Ishikawa (cell line): ENCODE measurements around the gene SLC12A3.

Experiments used
- CEBPB ChIP-seq: IDR thresholded peaks from 2 replicates; pipeline ENCODE4 v1.6.1; 2012
- CREB1 ChIP-seq: IDR thresholded peaks from 2 replicates; pipeline ENCODE4 v1.6.1; 2012; ENCODE audit warnings: low read depth
- EGR1 ChIP-seq: IDR thresholded peaks from 2 replicates; pipeline ENCODE4 v1.6.1; 2012
- EP300 ChIP-seq: IDR thresholded peaks from 2 replicates; pipeline ENCODE4 v1.6.1; 2012; ENCODE audit warnings: borderline replicate concordance
- FOXM1 ChIP-seq: IDR thresholded peaks from 2 replicates; pipeline ENCODE4 v1.6.1; 2012; ENCODE audit warnings: low read depth, borderline replicate concordance
- MAX ChIP-seq: IDR thresholded peaks from 2 replicates; pipeline ENCODE4 v1.6.1; 2012
- NFIC ChIP-seq: IDR thresholded peaks from 2 replicates; pipeline ENCODE4 v1.6.1; 2012
- RAD21 ChIP-seq: IDR thresholded peaks from 2 replicates; pipeline ENCODE4 v1.6.1; 2012; ENCODE audit warnings: low read depth
- REST ChIP-seq: IDR thresholded peaks from 2 replicates; pipeline ENCODE4 v1.6.1; 2012; ENCODE audit warnings: low read depth, mild to moderate bottlenecking
- TAF1 ChIP-seq: IDR thresholded peaks from 2 replicates; pipeline ENCODE4 v1.6.1; 2012; ENCODE audit warnings: low read depth, mild to moderate bottlenecking
- TCF12 ChIP-seq: IDR thresholded peaks from 2 replicates; pipeline ENCODE4 v1.6.1; 2012; ENCODE audit warnings: low read depth
- TEAD4 ChIP-seq: IDR thresholded peaks from 2 replicates; pipeline ENCODE4 v1.6.1; 2012
- USF1 ChIP-seq: IDR thresholded peaks from 2 replicates; pipeline ENCODE4 v1.6.1; 2012
- YY1 ChIP-seq: IDR thresholded peaks from 2 replicates; pipeline ENCODE4 v1.6.1; 2012; ENCODE audit warnings: low read depth
- ZBTB7A ChIP-seq: IDR thresholded peaks from 2 replicates; pipeline ENCODE4 v1.6.1; 2012; ENCODE audit warnings: low read depth

The SLC12A3 gene

GRCh38 chr16:56895813-56896212 lies 30.8 kb downstream of the SLC12A3 start:
- no peak for TF ChIP-seq FOXM1
- TF ChIP-seq REST = no peak
- no peak for TF ChIP-seq RAD21
- TF ChIP-seq TCF12 = no peak
- TF ChIP-seq EGR1 = no peak
- no peak for TF ChIP-seq TEAD4
- TF ChIP-seq CREB1 = no peak
- TF ChIP-seq ZBTB7A = no peak
- TF ChIP-seq CEBPB = no peak
- TF ChIP-seq NFIC = no peak
- TF ChIP-seq YY1 = no peak

GRCh38 chr16:56896244-56896643 lies 31.2 kb downstream of the SLC12A3 start:
- TF ChIP-seq ZBTB7A (no peak), TAF1 (no peak), MAX (no peak), EP300 (no peak), CEBPB (no peak), TCF12 (no peak), YY1 (no peak), USF1 (no peak), EGR1 (no peak), FOXM1 (no peak), RAD21 (no peak), TEAD4 (no peak), REST (no peak), CREB1 (no peak), NFIC (no peak)

- no peak for TF ChIP-seq EP300
- no peak for TF ChIP-seq USF1
- TF ChIP-seq TCF12 = no peak
- no peak for TF ChIP-seq CREB1
- no peak for TF ChIP-seq EGR1
- TF ChIP-seq TEAD4 = no peak
- TF ChIP-seq TAF1 = no peak
- no peak for TF ChIP-seq REST
- TF ChIP-seq MAX = no peak
- no peak for TF ChIP-seq FOXM1
- no peak for TF ChIP-seq NFIC
- no peak for TF ChIP-seq RAD21
- no peak for TF ChIP-seq YY1
- no peak for TF ChIP-seq ZBTB7A
- TF ChIP-seq CEBPB = no peak
Measured at GRCh38 chr16:56897026-56897799, 32.2 kb downstream of the SLC12A3 start.

- TF ChIP-seq TCF12 (no peak), USF1 (no peak), RAD21 (no peak), YY1 (no peak), TAF1 (no peak), TEAD4 (no peak), ZBTB7A (no peak), NFIC (no peak), EGR1 (no peak), MAX (no peak), FOXM1 (no peak), REST (no peak), EP300 (no peak)
Measured at GRCh38 chr16:56898847-56899246, 33.8 kb downstream of the SLC12A3 start.
